PFSK-1 (cell line): ENCODE results near the gene RPH3AL.

Experiments
- FOXP2 ChIP-seq: optimal IDR thresholded peaks from 2 replicates; pipeline ENCODE3; 2011; ENCODE audit warnings: borderline replicate concordance, control low read depth, inconsistent platforms; ENCODE audit not compliant: insufficient read depth; ENCODE audit errors: extremely low read length, extremely low read depth
- POLR2AphosphoS5 ChIP-seq: IDR thresholded peaks from 2 replicates; pipeline ENCODE4 v1.6.1; 2012; ENCODE audit warnings: low read depth, mild to moderate bottlenecking, control low read depth, low read length, moderate library complexity
- REST ChIP-seq, 2 experiments: IDR thresholded peaks; 2 replicates each; pipeline versions ENCODE4 v1.6.1 to v1.8.0; 2011 to 2012; ENCODE audit warnings: low read depth in 2 of 2, low read length in 2 of 2, control low read depth in 1 of 2, inconsistent platforms in 1 of 2, mild to moderate bottlenecking in 1 of 2, moderate library complexity in 1 of 2; ENCODE audit not compliant: insufficient read depth in 1 of 2
- SIN3A ChIP-seq: IDR thresholded peaks from 2 replicates; pipeline ENCODE4 v1.6.1; 2012; ENCODE audit warnings: mild to moderate bottlenecking, low read length, moderate library complexity, borderline replicate concordance; ENCODE audit not compliant: insufficient read depth
- TAF1 ChIP-seq: IDR thresholded peaks from 2 replicates; pipeline ENCODE4 v1.6.1; 2012; ENCODE audit warnings: low read length, control low read depth, borderline replicate concordance; ENCODE audit not compliant: insufficient read depth

RPH3AL gene

GRCh38 chr17:260031-260791 lies 92.4 kb downstream of the RPH3AL start:
- TF ChIP-seq FOXP2 (no peak), POLR2AphosphoS5 (no peak), REST (IDR thresholded peaks at IDR 0.05; ENCODE audit: insufficient read depth in 1 of 2, low read depth in 2 of 2, low read length in 2 of 2) (no peak), SIN3A (no peak), TAF1 (no peak)

GRCh38 chr17:259341-259976 lies 93.1 kb downstream of the RPH3AL start:
- TF ChIP-seq FOXP2, result no peak
- no peak for TF ChIP-seq REST (IDR thresholded peaks at IDR 0.05; ENCODE audit: insufficient read depth in 1 of 2, low read depth in 2 of 2, low read length in 2 of 2)
- no peak for TF ChIP-seq SIN3A
- no peak for TF ChIP-seq TAF1
- TF ChIP-seq POLR2AphosphoS5, result no peak

GRCh38 chr17:258906-259305 lies 93.7 kb downstream of the RPH3AL start:
- TF ChIP-seq REST (IDR thresholded peaks at IDR 0.05; ENCODE audit: insufficient read depth in 1 of 2, low read depth in 2 of 2, low read length in 2 of 2) (no peak), FOXP2 (no peak), TAF1 (no peak), SIN3A (no peak), POLR2AphosphoS5 (no peak)

- TF ChIP-seq POLR2AphosphoS5, result no peak
- TF ChIP-seq TAF1, result no peak
- no peak for TF ChIP-seq REST (IDR thresholded peaks at IDR 0.05; ENCODE audit: insufficient read depth in 1 of 2, low read depth in 2 of 2, low read length in 2 of 2)
- no peak for TF ChIP-seq FOXP2
- TF ChIP-seq SIN3A, result no peak
Observed at GRCh38 chr17:258045-258734, 94.4 kb downstream of the RPH3AL start.
